ENCODE data around the gene NEK7. TPM values are rescaled to one million over a fixed set of nuclear protein-coding genes. Genes with fewer than 3 reads are reported as not detected.
A peak's percentile ranks its signal among the peaks of the same experiment; 100 is the strongest.
"Not testable (repeated sequence)": the region's sequence is repeated elsewhere in the genome, so short reads cannot be mapped to it uniquely, and the experiment has no call there.

NEK7 gene
- total RNA-seq, 1 experiment from 2014 or later: 49.2 TPM

DNA sequence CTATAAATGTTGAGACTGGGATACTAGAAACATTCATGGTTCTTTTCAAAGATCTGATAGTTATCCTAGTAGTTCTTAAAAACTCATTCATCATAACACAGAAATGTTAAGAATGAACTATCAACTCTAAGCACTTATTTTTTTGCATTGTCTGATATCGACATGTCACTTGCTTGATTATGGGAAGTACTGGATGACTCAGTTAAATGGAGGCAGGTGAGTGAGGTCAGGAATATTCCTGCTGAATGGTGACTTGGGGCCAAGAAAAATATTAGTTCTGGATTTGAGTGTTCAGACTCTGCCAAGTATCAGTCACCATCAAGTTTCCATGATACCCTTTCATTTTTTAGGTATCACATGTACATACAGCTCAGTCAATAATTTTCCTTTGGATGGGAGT is 63.6 kb downstream of the NEK7 start:
- DNase-seq (ENCODE audit: low read depth, low spot score): no peak
- in situ Hi-C loops (cut with HindIII; ENCODE audit: low pct_unique_long_range_greater_than_20kb, low sequenced_read_pairs): no loop called here

DNA sequence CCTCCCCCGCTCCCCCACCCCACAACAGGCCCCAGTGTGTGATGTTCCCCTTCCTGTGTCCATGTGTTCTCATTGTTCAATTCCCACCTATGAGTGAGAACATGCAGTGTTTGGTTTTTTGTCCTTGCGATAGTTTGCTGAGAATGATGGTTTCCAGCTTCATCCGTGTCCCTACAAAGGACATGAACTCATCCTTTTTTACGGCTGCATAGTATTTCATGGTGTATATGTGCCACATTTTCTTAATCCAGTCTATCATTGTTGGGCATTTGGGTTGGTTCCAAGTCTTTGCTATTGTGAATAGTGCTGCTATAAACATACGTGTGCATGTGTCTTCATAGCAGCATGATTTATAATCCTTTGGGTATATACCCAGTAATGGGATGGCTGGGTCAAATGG is 70.2 kb downstream of the NEK7 start:
- in situ Hi-C loops (cut with HindIII; ENCODE audit: low pct_unique_long_range_greater_than_20kb, low sequenced_read_pairs); DNase-seq (ENCODE audit: low read depth, low spot score): not testable (repeated sequence)

GRCh38 chr1:198227454-198227853 is 70.7 kb downstream of the NEK7 start:
- in situ Hi-C loops (cut with HindIII; ENCODE audit: low pct_unique_long_range_greater_than_20kb, low sequenced_read_pairs); DNase-seq (ENCODE audit: low read depth, low spot score): not testable (repeated sequence)

- DNase-seq (ENCODE audit: low read depth, low spot score): no peak
- in situ Hi-C loops (cut with HindIII; ENCODE audit: low pct_unique_long_range_greater_than_20kb, low sequenced_read_pairs): no loop called here
These were observed 72.1 kb downstream of the NEK7 start for GRCh38 chr1:198228925-198229324.

DNA sequence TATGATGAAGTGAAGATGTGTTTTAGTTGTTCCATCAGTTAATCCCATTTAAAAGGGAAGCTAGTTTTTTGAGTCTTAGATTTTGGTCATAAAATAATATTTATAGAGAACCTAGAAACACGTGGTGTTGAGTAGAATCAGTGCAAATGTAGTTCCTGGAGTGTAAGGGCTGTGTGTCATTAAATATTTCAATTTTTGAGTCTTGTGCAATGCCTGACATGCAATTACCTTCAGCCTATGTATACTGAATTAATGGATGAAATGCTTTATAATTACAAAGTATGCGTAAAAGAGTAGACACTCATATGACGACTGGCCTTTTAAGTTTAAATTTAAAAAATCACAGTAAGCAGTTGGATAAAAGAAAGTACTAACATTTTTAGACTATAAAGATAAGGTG is 75.0 kb downstream of the NEK7 start:
- in situ Hi-C loops (cut with HindIII; ENCODE audit: low pct_unique_long_range_greater_than_20kb, low sequenced_read_pairs): no loop called here
- no peak for DNase-seq (ENCODE audit: low read depth, low spot score)

DNA sequence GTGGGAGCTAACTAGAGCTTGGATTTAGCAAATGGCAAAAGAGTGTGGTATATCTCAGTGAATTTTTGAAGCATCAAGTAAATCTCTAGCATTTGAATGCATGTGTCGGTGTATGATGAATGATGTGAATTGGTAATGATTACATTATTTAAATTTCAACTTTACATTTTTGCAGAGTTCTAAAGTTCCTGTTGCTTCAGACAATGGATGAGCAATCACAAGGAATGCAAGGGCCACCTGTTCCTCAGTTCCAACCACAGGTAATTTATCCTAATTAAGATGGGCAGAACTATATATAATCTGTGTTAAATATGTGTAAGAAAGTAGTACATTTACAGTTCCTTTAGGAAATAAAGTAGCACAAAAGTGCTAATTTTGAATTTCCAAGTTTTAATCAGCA is 75.6 kb downstream of the NEK7 start:
- in situ Hi-C loops (cut with HindIII; ENCODE audit: low pct_unique_long_range_greater_than_20kb, low sequenced_read_pairs): no loop called here
- no peak for DNase-seq (ENCODE audit: low read depth, low spot score)

- in situ Hi-C loops (cut with HindIII; ENCODE audit: low pct_unique_long_range_greater_than_20kb, low sequenced_read_pairs): no loop called here
- no peak for DNase-seq (ENCODE audit: low read depth, low spot score)
These were observed 76.3 kb downstream of the NEK7 start for GRCh38 chr1:198232940-198233675.

DNA sequence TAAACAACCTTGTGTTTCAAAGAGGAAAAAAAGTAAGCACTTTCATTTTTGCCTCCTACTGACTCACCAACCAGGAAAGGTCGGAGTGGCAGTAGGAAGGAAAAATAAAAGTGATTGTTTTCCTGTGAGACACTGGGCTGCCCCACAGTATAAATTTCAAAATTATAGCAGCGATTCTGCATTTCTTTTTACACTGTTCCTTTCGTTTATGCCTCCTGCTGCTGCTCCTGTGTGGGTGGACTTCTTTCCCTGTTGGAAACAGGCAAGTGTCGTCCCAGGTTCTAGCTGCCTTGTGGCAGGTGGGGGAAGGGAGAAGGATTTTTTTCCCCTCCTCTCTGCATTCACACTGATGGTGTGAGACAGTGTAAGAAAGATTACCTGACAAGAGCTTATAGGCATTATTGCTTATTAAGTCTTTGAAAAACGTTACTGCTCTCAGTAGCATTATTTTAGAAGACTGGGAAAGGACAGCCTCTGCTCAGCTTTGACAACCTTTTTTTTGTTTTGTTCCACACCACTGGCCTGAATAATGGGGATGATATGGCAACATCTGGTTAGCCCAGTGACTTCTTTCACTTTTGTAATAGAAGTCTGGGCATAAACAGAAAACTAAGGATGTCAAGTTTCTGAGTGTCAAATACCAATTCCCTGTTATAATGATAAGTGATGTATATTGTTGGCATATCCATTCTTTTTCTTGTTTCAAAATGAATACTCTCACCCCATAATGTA is 77.9 kb downstream of the NEK7 start:
- in situ Hi-C loops (cut with HindIII; ENCODE audit: low pct_unique_long_range_greater_than_20kb, low sequenced_read_pairs): no loop called here

GRCh38 chr1:198238121-198238520 is 81.3 kb downstream of the NEK7 start:
- in situ Hi-C loops (cut with HindIII; ENCODE audit: low pct_unique_long_range_greater_than_20kb, low sequenced_read_pairs): no loop called here
- DNase-seq (ENCODE audit: low read depth, low spot score): no peak

More for the DNA sequence above, 77.9 kb downstream of the NEK7 start:
- no peak for DNase-seq (ENCODE audit: low read depth, low spot score)

- in situ Hi-C loops (cut with HindIII; ENCODE audit: low pct_unique_long_range_greater_than_20kb, low sequenced_read_pairs): no loop called here
- no peak for DNase-seq (ENCODE audit: low read depth, low spot score)
These were observed 84.8 kb downstream of the NEK7 start for GRCh38 chr1:198241553-198241952.

GRCh38 chr1:198244772-198245171 is 88.0 kb downstream of the NEK7 start:
- in situ Hi-C loops (cut with HindIII; ENCODE audit: low pct_unique_long_range_greater_than_20kb, low sequenced_read_pairs): no loop called here
- DNase-seq (ENCODE audit: low read depth, low spot score): no peak

- in situ Hi-C loops (cut with HindIII; ENCODE audit: low pct_unique_long_range_greater_than_20kb, low sequenced_read_pairs): no loop called here
- DNase-seq (ENCODE audit: low read depth, low spot score): no peak
These were observed 88.6 kb downstream of the NEK7 start for GRCh38 chr1:198245379-198245778.

DNA sequence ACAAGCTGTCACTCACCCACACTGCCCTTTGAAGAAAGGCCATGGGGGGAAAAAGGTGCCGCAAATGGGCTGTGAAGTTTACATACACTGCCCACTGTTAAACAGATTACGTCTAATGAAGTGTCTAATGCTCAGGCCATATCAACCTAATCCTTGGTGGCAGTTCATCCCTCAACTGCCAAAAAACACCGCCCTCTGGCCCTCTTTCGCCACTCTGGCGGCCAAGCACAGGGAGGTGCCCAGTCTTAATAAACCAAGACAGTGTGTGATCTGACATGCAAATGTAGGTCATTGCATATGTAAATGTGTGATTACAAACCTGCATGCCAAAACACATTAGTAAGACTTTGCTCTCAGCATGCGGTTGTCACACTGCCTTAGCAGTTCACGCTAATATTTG is 89.5 kb downstream of the NEK7 start:
- DNase-seq (ENCODE audit: low read depth, low spot score): no peak
- in situ Hi-C loops (cut with HindIII; ENCODE audit: low pct_unique_long_range_greater_than_20kb, low sequenced_read_pairs): no loop called here

DNA sequence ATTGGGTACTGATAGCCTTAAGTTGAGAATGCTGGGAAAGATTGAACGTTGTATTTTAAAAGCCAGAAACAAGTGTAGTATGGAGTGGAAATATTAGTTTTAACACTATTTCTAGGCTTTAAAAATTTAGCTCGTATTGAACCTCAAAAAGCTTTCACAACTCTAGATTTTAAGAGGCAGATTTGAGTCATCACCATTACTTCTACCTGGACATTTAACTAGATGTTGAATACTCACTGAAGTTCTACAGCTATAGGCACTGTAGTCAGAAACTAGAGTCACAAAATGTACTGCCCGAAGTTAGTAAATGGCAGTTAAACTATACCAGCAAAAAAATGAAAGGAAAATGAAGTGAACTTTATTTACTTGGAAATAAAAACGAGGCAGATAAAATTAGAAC is 96.5 kb downstream of the NEK7 start:
- in situ Hi-C loops (cut with HindIII; ENCODE audit: low pct_unique_long_range_greater_than_20kb, low sequenced_read_pairs): no loop called here
- DNase-seq (ENCODE audit: low read depth, low spot score): no peak

- in situ Hi-C loops (cut with HindIII; ENCODE audit: low pct_unique_long_range_greater_than_20kb, low sequenced_read_pairs): no loop called here
- DNase-seq (ENCODE audit: low read depth, low spot score): no peak
These were observed 96.9 kb downstream of the NEK7 start for GRCh38 chr1:198253668-198254067.

DNA sequence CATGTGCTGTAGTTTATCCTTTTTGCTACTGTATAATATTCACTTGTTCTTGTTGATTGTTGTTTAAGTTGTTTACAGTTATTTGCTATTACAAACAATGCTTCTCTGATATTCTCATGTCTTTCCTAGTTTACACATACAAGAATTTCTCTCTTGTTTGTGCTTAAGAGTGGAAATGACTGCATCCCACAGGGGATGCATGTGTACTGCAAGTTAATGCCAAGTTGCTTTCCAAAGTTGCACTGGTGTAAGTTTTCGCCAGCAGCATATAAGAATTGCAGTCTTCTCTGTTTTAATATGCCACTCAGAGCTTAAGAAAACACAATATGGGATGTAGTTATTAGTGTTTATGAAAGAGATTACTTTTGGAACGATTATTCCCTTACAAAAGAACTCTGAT is 97.7 kb downstream of the NEK7 start:
- in situ Hi-C loops (cut with HindIII; ENCODE audit: low pct_unique_long_range_greater_than_20kb, low sequenced_read_pairs): no loop called here
- DNase-seq (ENCODE audit: low read depth, low spot score): peak; percentile 27

DNA sequence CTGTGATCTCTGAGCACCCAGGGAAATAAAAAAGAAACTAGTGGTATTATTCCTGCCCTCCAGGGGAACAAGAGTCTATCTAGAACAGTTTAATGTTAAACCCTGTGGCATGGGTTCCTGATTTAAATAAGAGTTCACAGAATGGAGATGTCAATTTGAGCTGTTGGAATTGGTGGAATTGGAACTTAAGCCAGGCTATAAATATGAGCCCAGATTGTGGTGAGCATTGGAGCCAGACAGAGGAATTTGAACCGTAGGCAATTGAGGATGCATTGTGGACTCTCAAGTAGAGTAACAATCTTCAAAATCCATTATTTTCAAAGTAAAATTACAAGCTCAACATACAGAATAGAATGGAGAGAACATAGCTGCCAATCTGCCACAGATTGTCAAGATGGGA is 98.2 kb downstream of the NEK7 start:
- DNase-seq (ENCODE audit: low read depth, low spot score): no peak
- in situ Hi-C loops (cut with HindIII; ENCODE audit: low pct_unique_long_range_greater_than_20kb, low sequenced_read_pairs): no loop called here

- no peak for DNase-seq (ENCODE audit: low read depth, low spot score)
- in situ Hi-C loops (cut with HindIII; ENCODE audit: low pct_unique_long_range_greater_than_20kb, low sequenced_read_pairs): no loop called here
These were observed 99.0 kb downstream of the NEK7 start for GRCh38 chr1:198255784-198256183.

GRCh38 chr1:198258491-198258890 is 101.7 kb downstream of the NEK7 start:
- in situ Hi-C loops (cut with HindIII; ENCODE audit: low pct_unique_long_range_greater_than_20kb, low sequenced_read_pairs): no loop called here
- DNase-seq (ENCODE audit: low read depth, low spot score): no peak
